ENCODE measurements around the gene ROBO4.

- TF ChIP-seq CTCF (IDR thresholded peaks at IDR 0.05) (no peak), POLR2AphosphoS5 (IDR thresholded peaks at IDR 0.05) (no peak), POLR2A (IDR thresholded peaks at IDR 0.05) (no peak), EP300 (IDR thresholded peaks at IDR 0.05) (no peak)
These were observed 21.3 kb upstream of the ROBO4 start, which contains the start of gene HEPN1 for GRCh38 chr11:124918950-124919349.

All from stomach (tissue), 4 donors.